ENCODE measurements around the gene YJU2. TPM values are rescaled to one million over a fixed set of nuclear protein-coding genes. Genes with fewer than 3 reads are reported as not detected.
A peak's percentile ranks its signal among the peaks of the same experiment; 100 is the strongest.

Gene YJU2
- total RNA-seq, 1 donor from 2014 or later, result 21.7 TPM

GRCh38 chr19:4301590-4302242 is 54.8 kb downstream of the YJU2 start:
- peaks cover 9% of the 10 kb centered on the region for H3K4me1 Mint-ChIP-seq (ENCODE audit: unreplicated experiment)
- no peak overlapping the region for H3K27ac Mint-ChIP-seq (ENCODE audit: unreplicated experiment)
- no peaks in the 10 kb centered on the region for H3K27me3 Mint-ChIP-seq (ENCODE audit: unreplicated experiment)
- no peaks in the 10 kb centered on the region for H3K36me3 Mint-ChIP-seq (ENCODE audit: unreplicated experiment)
- no peak for DNase-seq (ENCODE audit: extremely low spot score, unreplicated experiment)
- TF ChIP-seq, protein P1, sequence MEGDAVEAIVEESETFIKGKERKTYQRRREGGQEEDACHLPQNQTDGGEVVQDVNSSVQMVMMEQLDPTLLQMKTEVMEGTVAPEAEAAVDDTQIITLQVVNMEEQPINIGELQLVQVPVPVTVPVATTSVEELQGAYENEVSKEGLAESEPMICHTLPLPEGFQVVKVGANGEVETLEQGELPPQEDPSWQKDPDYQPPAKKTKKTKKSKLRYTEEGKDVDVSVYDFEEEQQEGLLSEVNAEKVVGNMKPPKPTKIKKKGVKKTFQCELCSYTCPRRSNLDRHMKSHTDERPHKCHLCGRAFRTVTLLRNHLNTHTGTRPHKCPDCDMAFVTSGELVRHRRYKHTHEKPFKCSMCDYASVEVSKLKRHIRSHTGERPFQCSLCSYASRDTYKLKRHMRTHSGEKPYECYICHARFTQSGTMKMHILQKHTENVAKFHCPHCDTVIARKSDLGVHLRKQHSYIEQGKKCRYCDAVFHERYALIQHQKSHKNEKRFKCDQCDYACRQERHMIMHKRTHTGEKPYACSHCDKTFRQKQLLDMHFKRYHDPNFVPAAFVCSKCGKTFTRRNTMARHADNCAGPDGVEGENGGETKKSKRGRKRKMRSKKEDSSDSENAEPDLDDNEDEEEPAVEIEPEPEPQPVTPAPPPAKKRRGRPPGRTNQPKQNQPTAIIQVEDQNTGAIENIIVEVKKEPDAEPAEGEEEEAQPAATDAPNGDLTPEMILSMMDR (IDR thresholded peaks at IDR 0.05), result no peak
- no peaks in the 10 kb centered on the region for H3K9me3 Mint-ChIP-seq (ENCODE audit: unreplicated experiment)
- H3K4me3 Mint-ChIP-seq (ENCODE audit: unreplicated experiment), result no peak overlapping the region

DNA sequence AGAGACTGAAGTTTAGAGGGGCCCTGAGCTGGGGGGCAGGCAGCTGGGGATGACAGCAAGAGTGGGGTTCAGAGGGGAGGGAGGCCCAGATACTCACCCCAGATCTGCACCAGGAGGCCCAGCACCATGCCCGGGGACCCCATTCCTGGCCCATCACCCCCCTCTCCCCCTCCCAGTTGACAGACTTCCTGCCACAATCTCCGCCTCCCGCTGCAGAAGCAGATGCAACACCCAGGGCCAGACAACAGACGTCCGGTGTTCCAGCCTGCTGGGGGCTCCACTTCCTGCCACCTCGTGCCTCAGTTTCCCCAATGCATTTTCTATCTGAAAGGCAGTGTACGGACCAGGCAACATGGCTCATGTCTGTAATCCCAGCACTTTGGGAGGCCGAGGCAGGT is 55.4 kb downstream of the YJU2 start, which contains the start of gene TMIGD2:
Gene TMIGD2 (minus strand): TSS at position 147 of the 398 bp plus-strand sequence. CDS start 4 bp downstream, at position 143.
- no peaks in the 10 kb centered on the region for H3K27me3 Mint-ChIP-seq (ENCODE audit: unreplicated experiment)
- H3K4me1 Mint-ChIP-seq (ENCODE audit: unreplicated experiment), result peaks cover 10% of the 10 kb centered on the region
- no peak for DNase-seq (ENCODE audit: extremely low spot score, unreplicated experiment)
- H3K27ac Mint-ChIP-seq (ENCODE audit: unreplicated experiment), result no peak within 1 kb of the TSS
- TF ChIP-seq, protein P1 (IDR thresholded peaks at IDR 0.05), result no peak
- no peak within 1 kb of the TSS for H3K4me3 Mint-ChIP-seq (ENCODE audit: unreplicated experiment)
- no peaks in the 10 kb centered on the region for H3K9me3 Mint-ChIP-seq (ENCODE audit: unreplicated experiment)
- H3K36me3 Mint-ChIP-seq (ENCODE audit: unreplicated experiment), result no peaks in the 10 kb centered on the region

DNA sequence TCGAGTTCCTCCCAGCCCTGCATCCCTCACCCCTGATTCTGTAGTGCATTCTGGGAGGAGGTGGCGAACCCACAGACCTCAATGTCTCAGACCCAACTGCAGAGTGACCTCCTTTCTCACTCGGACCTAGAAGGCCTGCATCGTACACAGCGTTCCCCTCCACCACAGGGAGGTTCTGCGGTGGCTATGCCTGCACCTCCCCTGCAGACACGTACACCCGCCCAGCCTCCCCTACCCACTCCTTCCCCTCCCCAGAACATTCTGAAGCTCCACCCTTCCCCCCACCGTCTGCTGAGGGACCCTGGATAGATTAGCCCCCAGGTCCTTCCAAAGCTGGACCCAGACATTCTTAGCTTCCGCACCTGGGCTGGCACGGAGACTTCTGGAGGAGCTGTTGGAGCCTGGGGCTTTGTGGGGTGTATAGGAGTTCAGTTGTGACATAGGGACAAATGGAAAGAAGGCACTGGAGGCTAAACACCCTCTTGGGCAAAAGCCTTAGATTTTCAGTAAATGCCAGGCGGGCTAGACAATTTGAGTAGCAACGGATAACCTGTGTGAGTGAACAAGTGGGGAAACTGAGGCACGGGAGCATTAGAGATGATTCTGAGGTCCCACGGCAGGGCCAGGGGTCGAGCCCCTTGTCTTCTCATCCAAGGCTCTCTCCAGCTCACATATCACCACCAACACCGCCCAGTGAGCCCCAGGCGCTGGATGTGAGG is 57.1 kb downstream of the YJU2 start:
- H3K4me1 Mint-ChIP-seq (ENCODE audit: unreplicated experiment), result peaks cover 10% of the 10 kb centered on the region
- H3K9me3 Mint-ChIP-seq (ENCODE audit: unreplicated experiment), result no peaks in the 10 kb centered on the region
- TF ChIP-seq, protein P1 (IDR thresholded peaks at IDR 0.05), result no peak
- H3K36me3 Mint-ChIP-seq (ENCODE audit: unreplicated experiment), result no peaks in the 10 kb centered on the region
- peak overlapping the region; percentile 55 for H3K4me3 Mint-ChIP-seq (ENCODE audit: unreplicated experiment)
- DNase-seq (ENCODE audit: extremely low spot score, unreplicated experiment), result no peak
- no peak overlapping the region for H3K27ac Mint-ChIP-seq (ENCODE audit: unreplicated experiment)
- H3K27me3 Mint-ChIP-seq (ENCODE audit: unreplicated experiment), result no peaks in the 10 kb centered on the region

DNA sequence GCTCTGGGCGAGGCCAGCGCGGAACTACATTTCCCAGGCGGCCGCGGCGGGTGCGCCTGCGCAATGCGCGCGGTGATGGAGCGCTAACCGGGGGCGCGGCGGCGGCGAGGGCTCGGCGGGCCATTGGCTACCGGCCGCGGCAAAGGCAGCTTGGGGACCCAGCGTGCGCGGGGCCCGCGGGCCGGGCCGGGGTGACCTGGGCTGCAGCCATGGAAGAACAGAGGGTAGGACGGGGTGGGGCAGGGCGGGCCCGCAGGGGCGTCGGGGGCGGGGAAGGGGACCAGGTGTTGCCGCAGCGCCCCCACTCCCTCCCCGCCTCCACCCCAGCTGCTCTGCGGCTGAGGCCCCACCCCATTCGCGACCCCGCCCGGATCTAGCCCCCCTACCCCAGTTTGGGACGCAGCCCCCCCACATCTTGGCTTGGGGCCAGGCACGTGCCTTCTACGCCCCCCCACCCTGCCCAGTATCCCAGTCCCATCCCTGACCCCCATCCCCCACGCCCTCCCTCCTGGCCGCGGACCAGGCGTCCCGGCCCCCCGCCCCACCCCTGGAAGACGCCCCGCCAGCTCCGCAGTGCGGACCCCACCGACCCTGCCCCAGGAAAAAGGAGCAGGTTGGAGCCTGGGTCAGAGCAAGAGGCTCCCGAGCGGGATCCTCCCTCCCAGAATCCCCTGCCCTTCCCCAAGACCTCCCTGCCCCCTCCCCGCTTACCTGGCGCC is 57.8 kb downstream of the YJU2 start, which contains the start of gene FSD1:
Gene FSD1 (plus strand): TSS at position 61 of the 719 bp plus-strand sequence. CDS start 149 bp downstream, at position 210.
- Mint-ChIP-seq H3K27me3 (ENCODE audit: unreplicated experiment) (no peaks in the 10 kb centered on the region), H3K4me3 (ENCODE audit: unreplicated experiment) (peak within 1 kb of the TSS; percentile 69), H3K9me3 (ENCODE audit: unreplicated experiment) (no peaks in the 10 kb centered on the region), H3K27ac (ENCODE audit: unreplicated experiment) (no peak within 1 kb of the TSS), H3K36me3 (ENCODE audit: unreplicated experiment) (no peaks in the 10 kb centered on the region), H3K4me1 (ENCODE audit: unreplicated experiment) (peaks cover 10% of the 10 kb centered on the region)
- peak; percentile 92 for DNase-seq (ENCODE audit: extremely low spot score, unreplicated experiment)
- TF ChIP-seq, protein P1 (IDR thresholded peaks at IDR 0.05), result no peak

DNA sequence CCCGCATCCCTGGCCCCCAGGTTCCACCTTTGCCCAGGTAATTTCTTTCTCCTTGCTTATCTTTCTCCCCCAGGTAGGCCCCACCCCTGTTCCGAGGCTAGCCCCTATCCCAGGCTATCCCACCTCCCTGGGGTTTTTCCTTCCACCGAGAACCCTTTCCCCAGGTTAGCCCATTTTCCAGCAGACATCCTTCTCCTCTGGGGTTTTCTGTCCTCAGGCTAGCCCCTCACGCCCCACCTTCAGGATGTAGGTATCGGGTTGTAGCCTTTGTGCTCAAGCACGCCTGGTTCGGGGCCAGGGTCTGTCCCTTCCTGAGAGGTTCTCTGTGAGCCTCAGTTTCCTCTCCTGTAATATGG is 58.4 kb downstream of the YJU2 start:
- Mint-ChIP-seq H3K4me3 (ENCODE audit: unreplicated experiment) (peak overlapping the region; percentile 69), H3K9me3 (ENCODE audit: unreplicated experiment) (no peaks in the 10 kb centered on the region), H3K4me1 (ENCODE audit: unreplicated experiment) (peaks cover 10% of the 10 kb centered on the region), H3K36me3 (ENCODE audit: unreplicated experiment) (no peaks in the 10 kb centered on the region), H3K27ac (ENCODE audit: unreplicated experiment) (no peak overlapping the region), H3K27me3 (ENCODE audit: unreplicated experiment) (no peaks in the 10 kb centered on the region)
- TF ChIP-seq, protein P1 (IDR thresholded peaks at IDR 0.05), result no peak
- no peak for DNase-seq (ENCODE audit: extremely low spot score, unreplicated experiment)
